IPS DF 6.9 (cell line): ENCODE data around the gene SMIM1.

Experiments
- DNase-seq: peaks from one replicate; pipeline ENCODE4 v3.0.0-alpha.2; 2013; ENCODE audit warnings: low read depth, low spot score
- H3K27ac ChIP-seq: one replicate; pipeline ENCODE4 v1.5.1; 2013; ENCODE audit warnings: low read length, control low read depth
- H3K27me3 ChIP-seq: 2 replicates; pipeline ENCODE4 v1.6.1; 2013; ENCODE audit warnings: mild to moderate bottlenecking, low read length; ENCODE audit not compliant: control insufficient read depth, insufficient read depth
- H3K36me3 ChIP-seq: 2 replicates; pipeline ENCODE4 v1.6.1; 2013; ENCODE audit warnings: low read length; ENCODE audit not compliant: control insufficient read depth, insufficient read depth
- H3K4me1 ChIP-seq: 2 replicates; pipeline ENCODE4 v1.6.1; 2013; ENCODE audit warnings: low read length; ENCODE audit not compliant: control insufficient read depth, insufficient read depth
- H3K4me3 ChIP-seq: 2 replicates; pipeline ENCODE4 v1.5.1; 2013; ENCODE audit warnings: mild to moderate bottlenecking, low read length
- H3K9me3 ChIP-seq: 2 replicates; pipeline ENCODE4 v1.6.1; 2013; ENCODE audit warnings: low read length, inconsistent platforms; ENCODE audit not compliant: control insufficient read depth, insufficient read depth
- WGBS: extraction: QIAGEN DNeasy Blood & Tissue Kit; methylation state at CpG from one replicate; pipeline ENCODE4 v1.1.7; 2013; ENCODE audit warnings: mixed read lengths, missing lambda C conversion rate; ENCODE audit not compliant: insufficient read length, insufficient coverage; 5-methylcytosine and 5-hydroxymethylcytosine counted together

The SMIM1 gene

GRCh38 chr1:3822421-3822820 lies 49.9 kb downstream of the SMIM1 start:
- no CpG with 5 or more reads among the region's 16 CpGs for WGBS
- H3K4me1 ChIP-seq = no peaks in the 10 kb centered on the region
- H3K27me3 ChIP-seq = no peaks in the 10 kb centered on the region
- H3K36me3 ChIP-seq = peaks cover 11% of the 10 kb centered on the region; the same call in 1 of the 2 replicates
- no peaks in the 10 kb centered on the region for H3K9me3 ChIP-seq
- no peak for DNase-seq
- no peak overlapping the region for H3K4me3 ChIP-seq
- no peak overlapping the region for H3K27ac ChIP-seq

GRCh38 chr1:3824650-3825049 lies 52.1 kb downstream of the SMIM1 start:
- no peaks in the 10 kb centered on the region for H3K4me1 ChIP-seq
- WGBS = no CpG with 5 or more reads among the region's 8 CpGs
- H3K4me3 ChIP-seq = no peak overlapping the region
- H3K36me3 ChIP-seq = peaks cover 11% of the 10 kb centered on the region; the same call in 1 of the 2 replicates
- no peak for DNase-seq
- no peaks in the 10 kb centered on the region for H3K27me3 ChIP-seq
- H3K9me3 ChIP-seq = no peaks in the 10 kb centered on the region
- H3K27ac ChIP-seq = no peak overlapping the region

DNA sequence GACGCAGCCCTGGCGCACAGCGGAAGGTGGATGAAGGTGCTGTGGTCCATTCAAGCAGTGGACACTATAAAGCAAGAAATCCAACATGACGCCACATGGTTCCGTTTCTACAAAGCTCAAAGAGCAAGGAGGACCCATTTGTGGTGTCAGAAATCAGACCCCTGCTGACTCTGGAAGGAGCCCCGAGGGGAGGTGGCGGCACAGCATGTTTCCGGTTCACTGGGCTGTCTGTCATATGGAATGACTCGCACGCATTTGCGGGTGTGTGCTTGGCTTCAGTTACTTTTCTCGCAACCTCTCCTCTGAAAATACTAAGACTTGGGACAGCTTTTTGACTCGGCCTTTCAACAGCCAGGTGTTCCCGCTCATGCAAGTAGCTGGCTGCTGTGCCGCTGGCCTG lies 52.8 kb downstream of the SMIM1 start:
- no peak for DNase-seq
- no CpG with 5 or more reads among the region's 15 CpGs for WGBS
- peaks cover 11% of the 10 kb centered on the region; the same call in 1 of the 2 replicates for H3K36me3 ChIP-seq

More for the DNA sequence above, 52.8 kb downstream of the SMIM1 start:
- no peaks in the 10 kb centered on the region for H3K9me3 ChIP-seq
- no peaks in the 10 kb centered on the region for H3K27me3 ChIP-seq
- no peak overlapping the region for H3K4me3 ChIP-seq
- no peaks in the 10 kb centered on the region for H3K4me1 ChIP-seq
- no peak overlapping the region for H3K27ac ChIP-seq
